Testis (tissue), 2 donors: ENCODE data around the gene CLDN19.

Experiments used
- POLR2A ChIP-seq: fragments of 450-650 bp; IDR thresholded peaks from one replicate; pipeline ENCODE4 v1.6.1; 2017; ENCODE audit warnings: antibody characterized with exemption, mild to moderate bottlenecking, moderate library complexity
- TF ChIP-seq, protein P1 (sequence below), 3 experiments: fragments of 450-650 bp in 2 of 3; fragments of 200-600 bp in 1 of 3; sonication (generic) in 1 of 3; IDR thresholded peaks; one replicate each; pipeline ENCODE4 v1.5.1; 2016 to 2019; ENCODE audit warnings: antibody characterized with exemption in 3 of 3, mild to moderate bottlenecking in 2 of 3, moderate library complexity in 1 of 3

DNA sequence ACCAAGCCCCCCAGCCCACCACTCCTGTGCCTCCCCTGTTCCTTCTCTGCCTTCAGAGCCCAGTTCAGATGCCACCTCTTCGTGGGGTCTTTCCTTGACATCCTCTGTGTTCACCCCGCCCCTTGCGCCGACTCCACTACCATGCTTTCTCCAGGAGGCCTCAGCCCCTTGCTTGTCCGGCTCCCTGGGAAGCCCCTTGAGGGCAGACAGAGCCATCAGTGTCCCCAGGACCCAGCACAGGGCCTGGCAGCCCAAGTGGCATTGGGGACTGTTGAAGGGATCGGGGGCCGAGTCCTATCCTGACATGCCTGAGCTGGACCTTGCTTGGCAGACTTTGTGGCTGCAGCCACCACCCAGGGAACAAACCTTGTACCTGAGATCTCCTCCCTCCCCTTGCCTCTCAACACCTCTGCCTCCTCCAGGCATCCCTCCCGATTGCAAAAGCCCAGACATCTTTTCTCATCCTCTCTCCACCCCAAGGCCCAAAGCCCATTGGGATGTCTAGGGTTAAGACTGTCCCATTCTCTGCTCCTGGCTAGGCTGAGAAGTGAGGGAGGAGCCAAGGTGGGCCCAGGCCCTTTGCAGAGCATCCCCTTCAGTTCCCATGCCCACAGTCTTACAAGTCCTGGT lies 3.4 kb downstream of the CLDN19 start:
- TF ChIP-seq, protein P1, sequence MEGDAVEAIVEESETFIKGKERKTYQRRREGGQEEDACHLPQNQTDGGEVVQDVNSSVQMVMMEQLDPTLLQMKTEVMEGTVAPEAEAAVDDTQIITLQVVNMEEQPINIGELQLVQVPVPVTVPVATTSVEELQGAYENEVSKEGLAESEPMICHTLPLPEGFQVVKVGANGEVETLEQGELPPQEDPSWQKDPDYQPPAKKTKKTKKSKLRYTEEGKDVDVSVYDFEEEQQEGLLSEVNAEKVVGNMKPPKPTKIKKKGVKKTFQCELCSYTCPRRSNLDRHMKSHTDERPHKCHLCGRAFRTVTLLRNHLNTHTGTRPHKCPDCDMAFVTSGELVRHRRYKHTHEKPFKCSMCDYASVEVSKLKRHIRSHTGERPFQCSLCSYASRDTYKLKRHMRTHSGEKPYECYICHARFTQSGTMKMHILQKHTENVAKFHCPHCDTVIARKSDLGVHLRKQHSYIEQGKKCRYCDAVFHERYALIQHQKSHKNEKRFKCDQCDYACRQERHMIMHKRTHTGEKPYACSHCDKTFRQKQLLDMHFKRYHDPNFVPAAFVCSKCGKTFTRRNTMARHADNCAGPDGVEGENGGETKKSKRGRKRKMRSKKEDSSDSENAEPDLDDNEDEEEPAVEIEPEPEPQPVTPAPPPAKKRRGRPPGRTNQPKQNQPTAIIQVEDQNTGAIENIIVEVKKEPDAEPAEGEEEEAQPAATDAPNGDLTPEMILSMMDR (IDR thresholded peaks at IDR 0.05): no peak
- no peak for TF ChIP-seq POLR2A
